GM12875 (cell line): ENCODE measurements around the gene TMCC1.

Experiments
- H3K4me3 ChIP-seq: one replicate; pipeline ENCODE4 v1.5.1; 2011; ENCODE audit warnings: low read depth, low read length, control low read depth
- CTCF ChIP-seq: IDR thresholded peaks from 2 replicates; pipeline ENCODE4 v1.5.1; 2011; ENCODE audit warnings: low read depth, mild to moderate bottlenecking, control low read depth, inconsistent platforms, low read length, moderate library complexity, borderline replicate concordance; ENCODE audit not compliant: insufficient read depth

The TMCC1 gene

GRCh38 chr3:129606636-129607390 lies 286.7 kb downstream of the TMCC1 start, which contains the start of gene PLXND1:
PLXND1 (minus strand) TSS chr3:129606676; CDS start chr3:129606639, 37 bp downstream.
- H3K4me3 ChIP-seq = peak within 1 kb of the TSS; percentile 31
- TF ChIP-seq CTCF = no peak

DNA sequence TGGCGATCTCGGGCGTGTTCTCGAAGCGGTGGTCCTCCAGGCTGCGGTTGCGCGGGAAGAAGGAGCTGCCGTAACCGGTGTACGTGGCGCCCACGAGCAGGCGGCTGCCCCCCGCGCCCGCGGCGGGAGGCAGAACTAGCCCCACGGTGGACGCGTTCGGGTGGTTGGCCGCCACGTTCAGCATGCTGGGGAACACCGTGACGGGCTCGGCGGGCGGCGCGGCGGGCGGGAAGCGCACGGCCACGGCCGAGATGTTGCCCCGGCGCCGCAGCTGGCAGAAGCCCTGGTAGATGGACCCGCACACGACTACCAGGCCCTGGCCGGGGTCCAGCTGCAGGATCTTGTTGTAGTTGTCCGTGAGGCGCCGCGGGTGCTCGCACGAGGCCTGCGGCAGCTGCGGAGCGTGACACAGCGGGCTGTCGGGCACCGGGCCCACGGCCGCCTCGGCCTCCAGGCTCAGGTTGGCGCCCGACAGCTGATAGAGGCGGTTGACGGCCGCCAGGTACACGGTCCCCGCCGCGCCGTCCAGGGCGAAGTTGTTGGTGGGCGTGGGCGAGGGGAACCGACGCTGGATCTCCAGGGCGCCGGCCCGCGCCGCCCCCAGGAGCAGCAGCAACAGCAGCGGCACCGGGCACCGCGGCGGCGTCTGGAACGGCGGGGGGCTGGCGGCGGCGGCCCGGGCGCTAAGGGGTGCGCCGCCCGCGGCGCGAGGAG lies 287.4 kb downstream of the TMCC1 start:
- no peak for TF ChIP-seq CTCF
- H3K4me3 ChIP-seq = no peak overlapping the region

DNA sequence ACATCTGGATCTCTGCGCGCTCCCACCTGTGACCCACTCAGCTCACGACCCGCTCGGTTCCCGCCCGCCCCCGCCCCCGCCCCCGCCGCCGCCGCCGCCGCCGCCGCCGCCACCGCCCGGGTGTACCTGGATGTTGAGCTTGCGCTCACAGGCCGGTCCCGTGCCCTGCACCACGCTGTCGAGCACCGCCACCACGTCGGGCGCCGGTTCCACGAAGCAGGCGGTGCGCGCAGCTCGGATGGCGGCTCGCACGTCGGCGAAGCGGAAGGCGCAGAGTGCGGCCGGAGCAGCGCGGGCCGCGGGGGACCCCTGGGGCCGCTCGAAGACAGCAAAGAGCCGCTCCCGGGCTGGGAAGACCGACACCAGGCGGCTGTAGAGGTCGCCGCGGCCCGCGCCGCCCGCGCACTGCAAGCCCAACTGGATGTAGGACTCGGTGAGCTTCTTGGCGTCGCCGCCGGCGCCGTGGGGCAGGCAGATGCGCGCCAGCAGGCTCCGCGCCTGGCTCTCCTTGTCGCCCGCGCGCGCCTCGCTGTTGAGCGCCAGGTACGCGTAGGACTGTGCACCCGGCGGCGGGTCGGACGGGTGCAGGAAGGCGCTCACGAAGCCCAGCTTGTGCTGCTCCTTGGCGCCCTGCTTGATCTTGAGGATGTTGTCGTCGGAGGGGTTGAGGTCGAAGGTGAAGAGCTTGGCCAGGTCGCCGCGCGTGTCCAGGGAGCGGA lies 288.1 kb downstream of the TMCC1 start:
- no peak overlapping the region for H3K4me3 ChIP-seq
- TF ChIP-seq CTCF = no peak

- no peak for TF ChIP-seq CTCF
- H3K4me3 ChIP-seq = no peak overlapping the region
These were observed 288.7 kb downstream of the TMCC1 start for GRCh38 chr3:129604767-129605166.

DNA sequence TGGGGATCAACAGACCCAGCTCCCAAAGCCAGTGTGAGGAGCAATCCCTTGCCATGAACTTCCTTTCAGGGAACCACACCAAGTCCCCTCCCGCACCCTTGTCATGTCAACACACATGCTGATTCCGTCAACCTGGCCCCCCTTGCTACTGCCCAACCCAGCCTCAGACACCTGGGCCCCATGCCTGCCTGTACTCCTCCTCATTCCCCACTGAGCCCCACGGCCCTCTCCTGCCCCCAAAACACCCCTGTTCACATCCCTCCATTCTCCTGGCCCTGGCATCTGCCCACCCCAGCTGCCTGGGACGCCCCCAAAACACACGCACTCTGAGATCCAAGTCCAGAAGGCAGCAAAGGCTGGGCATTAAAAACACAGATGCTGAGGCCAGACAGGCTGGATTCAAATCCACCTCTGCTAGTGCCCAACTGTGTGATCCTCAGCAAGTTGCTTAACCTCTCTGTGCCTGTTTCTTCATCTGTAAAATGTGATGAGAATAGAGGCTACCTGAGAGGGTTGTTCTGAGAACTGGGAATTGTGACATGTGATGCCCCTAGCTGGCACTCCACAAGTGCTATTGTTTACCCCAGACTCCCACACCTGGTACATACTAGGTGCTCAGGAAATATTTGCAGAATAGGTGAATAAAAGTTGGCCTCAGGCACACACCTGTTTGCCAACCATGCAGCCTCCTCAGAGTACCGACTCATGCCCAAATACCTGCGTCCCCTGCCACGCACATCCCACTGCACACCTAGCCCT lies 289.3 kb downstream of the TMCC1 start:
- no peak for TF ChIP-seq CTCF
- H3K4me3 ChIP-seq = no peak overlapping the region

GRCh38 chr3:129603561-129603942 lies 290.0 kb downstream of the TMCC1 start:
- no peak overlapping the region for H3K4me3 ChIP-seq
- TF ChIP-seq CTCF = no peak
